Stimulated activated CD8-positive, alpha-beta memory T cell treated with anti-CD3 and anti-CD28 coated beads, Interleukin-12 subunit alpha, Interleukin-12 subunit beta, amount 100 ng/mL, for 4 hours (primary cell): ENCODE measurements around the gene ANKS6.

Source experiments
- DNase-seq: peaks from one replicate; pipeline ENCODE4 v3.0.0-alpha.2; 2020; ENCODE audit warnings: low read depth

ANKS6 gene

GRCh38 chr9:98796364-98797101 is at the start of gene ANKS6:
TSS of gene ANKS6 (minus strand) at chr9:98796555. CDS start at chr9:98796491, 64 bp downstream.
- peak; percentile 73 for DNase-seq

- no peak for DNase-seq
These were observed 49.7 kb upstream of the ANKS6 start for GRCh38 chr9:98846081-98846480.

- no peak for DNase-seq
These were observed 46.2 kb upstream of the ANKS6 start for GRCh38 chr9:98842510-98842909.

- DNase-seq = no peak
These were observed 43.4 kb upstream of the ANKS6 start for GRCh38 chr9:98839724-98840123.

- DNase-seq = no peak
These were observed 42.7 kb upstream of the ANKS6 start for GRCh38 chr9:98838868-98839565.

GRCh38 chr9:98838155-98838867 is 42.0 kb upstream of the ANKS6 start:
- DNase-seq = no peak

GRCh38 chr9:98837516-98837915 is 41.2 kb upstream of the ANKS6 start:
- no peak for DNase-seq

GRCh38 chr9:98836206-98836605 is 39.9 kb upstream of the ANKS6 start:
- no peak for DNase-seq

- DNase-seq = no peak
These were observed 38.0 kb upstream of the ANKS6 start for GRCh38 chr9:98834386-98834785.

GRCh38 chr9:98833090-98833956 is 37.0 kb upstream of the ANKS6 start:
- no peak for DNase-seq

- no peak for DNase-seq
These were observed 36.4 kb upstream of the ANKS6 start for GRCh38 chr9:98832768-98833089.

GRCh38 chr9:98831696-98832095 is 35.3 kb upstream of the ANKS6 start:
- DNase-seq = no peak

GRCh38 chr9:98830554-98830953 is 34.2 kb upstream of the ANKS6 start:
- no peak for DNase-seq

- DNase-seq = no peak
These were observed 33.4 kb upstream of the ANKS6 start for GRCh38 chr9:98829766-98830165.

GRCh38 chr9:98826716-98827115 is 30.4 kb upstream of the ANKS6 start:
- no peak for DNase-seq

GRCh38 chr9:98825414-98825813 is 29.1 kb upstream of the ANKS6 start:
- no peak for DNase-seq

GRCh38 chr9:98823666-98824334 is 27.4 kb upstream of the ANKS6 start:
- no peak for DNase-seq

GRCh38 chr9:98822661-98823060 is 26.3 kb upstream of the ANKS6 start:
- no peak for DNase-seq

GRCh38 chr9:98821831-98822230 is 25.5 kb upstream of the ANKS6 start:
- no peak for DNase-seq

- no peak for DNase-seq
These were observed 22.9 kb upstream of the ANKS6 start for GRCh38 chr9:98819231-98819630.

- no peak for DNase-seq
These were observed 22.4 kb upstream of the ANKS6 start for GRCh38 chr9:98818764-98819163.
